Esophagus mucosa (tissue), 1 donor: ENCODE results near the gene HMGCS2. TPM values are rescaled to one million over a fixed set of nuclear protein-coding genes. Genes with fewer than 3 reads are reported as not detected.
A peak's percentile ranks its signal among the peaks of the same experiment; 100 is the strongest.

ENCODE experiments used
- ATAC-seq: fragments of 200-7000 bp; cut with Tn5 transposase; one replicate; pipeline ENCODE4 v1.9.1; 2020
- total RNA-seq: library from RNA; stranded (reverse); gene quantifications from one replicate; pipeline ENCODE4 v1.2.4, GENCODE V29; 2023
- donor health status: DM: yes; HTN: yes; CAD: no.

The HMGCS2 gene
- total RNA-seq, 1 donor from 2014 or later, result 0.76 TPM

DNA sequence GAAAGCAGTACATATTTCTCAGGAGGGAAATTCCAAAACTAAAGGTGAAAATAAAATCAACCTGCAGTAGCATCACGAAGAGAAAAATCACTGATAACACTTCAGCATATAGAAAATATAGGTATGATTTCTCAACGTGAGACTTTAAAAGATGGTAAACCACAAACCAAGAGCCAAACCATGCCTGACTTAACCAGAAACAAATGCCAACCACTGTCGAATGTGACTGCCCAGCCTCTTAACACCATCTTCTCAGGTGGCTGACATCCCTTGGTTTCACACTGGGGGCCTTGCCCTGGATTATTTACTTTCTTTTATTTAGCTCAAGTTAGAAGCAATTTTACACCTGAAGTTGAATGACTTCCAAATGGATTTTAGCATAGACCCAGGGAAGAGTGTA lies 10.1 kb downstream of the HMGCS2 start:
- no peak for ATAC-seq

DNA sequence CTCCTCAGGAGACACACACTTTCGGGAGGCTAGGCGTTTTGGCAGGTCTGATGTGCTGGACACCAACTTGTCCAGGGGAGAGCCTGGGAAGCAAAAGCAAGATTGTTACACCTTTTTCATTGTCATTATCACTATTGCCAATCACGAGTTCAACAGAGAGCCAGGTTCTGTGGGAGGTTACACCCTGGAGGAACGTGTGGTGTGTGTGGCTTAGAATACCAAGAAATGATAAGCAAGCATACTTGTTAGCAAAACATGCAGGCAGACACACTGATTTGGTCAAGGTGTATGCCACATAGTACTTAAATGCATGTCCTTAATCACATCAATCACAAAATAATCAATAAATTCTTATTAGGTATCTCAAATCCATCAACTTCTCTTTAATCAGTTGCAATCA lies 16.1 kb downstream of the HMGCS2 start:
- ATAC-seq, result no peak

DNA sequence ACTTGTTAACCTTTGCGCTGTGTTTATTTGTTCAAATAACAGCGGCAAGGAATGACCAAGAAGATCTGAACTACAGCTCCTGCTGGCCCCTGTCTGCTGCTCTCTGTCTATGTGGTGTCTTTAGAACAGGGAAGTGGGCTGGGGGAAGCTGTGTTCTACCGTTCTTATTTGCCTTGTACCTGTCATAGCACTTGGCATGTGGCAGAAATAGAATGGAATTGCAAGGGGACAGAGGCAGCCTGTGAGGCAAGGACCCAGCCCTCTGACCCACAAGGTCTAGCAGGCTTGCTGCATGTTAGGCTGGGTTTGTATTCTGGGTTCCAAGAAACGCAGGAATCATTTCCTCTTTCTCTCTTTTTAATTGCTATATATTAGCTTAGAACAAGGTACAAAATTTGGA lies 20.7 kb downstream of the HMGCS2 start:
- no peak for ATAC-seq

DNA sequence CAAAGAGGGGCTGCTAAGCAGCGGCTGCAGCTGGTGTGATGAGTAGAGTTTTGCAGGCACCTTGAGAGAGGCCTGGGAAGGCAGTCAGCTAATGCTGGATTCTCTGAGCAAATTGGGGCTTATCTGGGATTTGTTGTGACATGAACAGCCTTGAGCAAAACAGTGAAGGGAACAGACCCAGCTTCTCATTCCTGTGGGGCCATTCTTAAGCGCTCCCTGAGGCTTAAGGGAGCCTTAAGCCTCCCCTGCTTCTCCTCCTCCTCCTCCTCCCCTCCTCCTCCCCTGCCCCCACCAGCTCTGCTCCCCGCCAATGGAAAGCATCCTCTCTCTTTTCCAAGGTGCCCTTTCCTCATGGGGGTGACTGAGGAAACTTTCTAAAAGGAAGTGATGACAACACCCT lies 21.3 kb downstream of the HMGCS2 start:
- ATAC-seq, result peak; percentile 55

GRCh38 chr1:119745034-119745433 lies 23.7 kb downstream of the HMGCS2 start:
- ATAC-seq, result no peak

GRCh38 chr1:119744598-119744942 lies 24.1 kb downstream of the HMGCS2 start:
- no peak for ATAC-seq

DNA sequence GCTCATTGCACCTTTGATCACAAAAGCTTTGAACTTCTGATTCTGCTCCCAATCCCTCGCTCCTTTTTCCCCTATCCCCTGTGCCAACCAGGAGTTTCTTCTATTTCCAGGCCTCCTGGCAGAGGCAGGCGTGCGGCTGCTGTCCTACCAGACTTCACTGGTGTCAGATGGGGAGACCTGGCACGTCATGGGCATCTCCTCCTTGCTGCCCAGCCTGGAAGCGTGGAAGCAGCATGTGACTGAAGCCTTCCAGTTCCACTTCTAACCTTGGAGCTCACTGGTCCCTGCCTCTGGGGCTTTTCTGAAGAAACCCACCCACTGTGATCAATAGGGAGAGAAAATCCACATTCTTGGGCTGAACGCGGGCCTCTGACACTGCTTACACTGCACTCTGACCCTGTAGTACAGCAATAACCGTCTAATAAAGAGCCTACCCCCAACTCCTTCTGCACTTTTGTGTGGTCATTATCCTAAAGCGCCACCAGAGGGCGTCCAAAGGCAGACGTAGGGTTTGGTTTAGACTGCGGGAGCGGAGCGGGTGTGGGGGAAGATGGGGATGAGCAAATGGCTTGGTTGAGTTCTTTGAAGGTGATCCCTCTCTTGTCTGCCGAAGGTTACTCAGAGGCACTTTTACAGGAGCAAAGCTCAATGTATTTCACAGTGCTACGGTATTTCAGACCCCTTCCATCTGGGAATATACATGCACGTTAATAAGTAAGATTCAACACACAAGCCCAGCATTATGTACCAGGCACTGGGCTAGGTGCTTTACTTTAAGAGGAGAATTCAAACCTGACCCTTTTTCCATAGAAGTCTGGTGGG lies 24.7 kb downstream of the HMGCS2 start:
- peak; percentile 70 for ATAC-seq

GRCh38 chr1:119743308-119743707 lies 25.4 kb downstream of the HMGCS2 start:
- ATAC-seq, result no peak

GRCh38 chr1:119742677-119743076 lies 26.0 kb downstream of the HMGCS2 start:
- no peak for ATAC-seq

- ATAC-seq, result no peak
These were observed 26.5 kb downstream of the HMGCS2 start for GRCh38 chr1:119742202-119742601.

DNA sequence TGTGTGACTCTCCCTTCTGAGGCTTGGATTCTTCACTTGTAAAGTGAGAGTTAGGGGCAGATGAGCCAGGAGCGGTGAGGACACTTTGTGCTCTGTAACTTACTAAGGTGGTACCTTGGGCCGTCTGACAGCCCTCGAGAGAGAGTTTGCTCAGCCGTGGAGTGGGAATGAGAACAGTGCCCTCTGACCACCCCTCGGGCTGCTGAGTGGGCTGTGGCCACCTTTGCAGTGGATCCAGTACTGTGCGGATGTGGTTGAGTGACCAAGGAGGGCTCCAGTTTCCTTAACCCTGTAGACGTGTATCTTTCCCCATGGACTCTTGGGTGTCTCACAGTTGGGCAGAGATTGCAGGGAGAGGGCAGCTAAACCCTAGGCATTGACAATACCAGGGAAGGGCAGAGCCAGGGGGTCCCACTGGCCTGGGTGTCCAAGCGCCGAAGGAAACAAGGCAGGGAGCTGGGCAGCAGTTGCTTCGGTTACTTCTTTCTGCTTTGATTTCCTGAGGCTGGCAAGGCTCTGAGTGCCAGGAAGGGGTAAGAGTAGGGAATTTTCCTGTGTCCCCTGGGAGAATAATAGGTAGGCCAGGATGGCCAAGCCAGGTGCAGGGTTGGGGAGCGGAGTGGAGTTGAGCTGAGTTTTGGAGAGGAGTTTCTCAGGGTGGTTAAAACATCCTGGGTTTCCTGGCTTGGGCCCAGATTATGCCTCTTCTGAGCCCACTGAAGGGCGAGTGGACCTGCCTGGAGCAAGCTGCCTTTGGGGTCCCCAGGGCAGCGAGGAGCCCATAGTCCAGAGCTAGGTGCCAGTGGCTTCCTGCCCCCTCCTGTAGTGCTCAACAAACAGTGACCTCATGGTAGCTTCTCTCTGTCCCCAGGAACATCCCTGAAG lies 27.6 kb downstream of the HMGCS2 start:
- ATAC-seq, result no peak

DNA sequence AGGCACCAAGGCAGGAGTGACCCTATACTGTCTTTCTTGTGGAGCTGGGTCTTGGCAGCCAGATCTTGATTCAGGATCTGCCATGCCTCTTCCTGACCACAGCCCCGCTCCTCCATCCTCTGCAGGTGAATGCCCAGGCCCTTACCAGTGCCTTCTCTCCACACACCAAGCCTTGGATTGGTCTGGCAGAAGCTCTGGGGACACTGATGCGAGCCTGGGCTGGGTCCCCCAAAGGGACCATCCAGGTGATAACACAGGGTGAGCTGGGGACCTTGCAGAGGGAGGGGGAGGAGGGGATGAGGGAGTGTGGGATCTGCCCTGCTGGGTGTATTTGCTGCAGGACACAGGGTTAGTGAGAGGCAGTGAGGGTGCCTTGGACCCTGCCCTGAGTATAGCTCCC lies 28.4 kb downstream of the HMGCS2 start:
- no peak for ATAC-seq

GRCh38 chr1:119739150-119739549 lies 29.6 kb downstream of the HMGCS2 start:
- no peak for ATAC-seq

GRCh38 chr1:119738100-119738720 lies 30.5 kb downstream of the HMGCS2 start:
- ATAC-seq, result no peak

DNA sequence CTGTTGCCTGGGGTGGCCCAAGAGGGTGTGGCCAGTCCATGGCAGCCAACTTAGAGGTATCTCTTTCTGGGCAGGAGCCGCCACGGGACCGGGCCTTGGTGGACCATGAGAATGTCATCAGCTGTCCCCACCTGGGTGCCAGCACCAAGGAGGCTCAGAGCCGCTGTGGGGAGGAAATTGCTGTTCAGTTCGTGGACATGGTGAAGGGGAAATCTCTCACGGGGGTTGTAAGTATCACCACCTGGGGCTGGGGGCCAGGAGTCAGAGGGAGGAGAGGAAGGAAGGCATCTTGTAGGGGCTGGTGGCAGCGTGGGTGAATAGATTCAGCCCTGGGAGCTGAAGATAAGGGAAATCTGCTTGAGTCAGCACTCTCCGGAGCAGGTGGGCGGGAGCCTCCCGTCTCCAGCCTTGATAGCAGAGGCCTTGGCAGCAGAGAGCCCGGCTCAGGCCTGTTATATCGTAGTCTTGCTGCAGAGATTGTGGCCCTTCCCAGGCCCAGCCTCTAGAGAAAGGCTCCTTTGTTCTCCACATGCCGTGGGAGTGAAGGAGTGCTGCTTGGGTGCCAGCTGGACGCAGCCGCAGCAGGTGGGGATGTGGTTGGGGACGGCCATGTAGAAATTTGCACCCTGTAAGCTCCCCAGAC lies 31.5 kb downstream of the HMGCS2 start:
- ATAC-seq, result peak; percentile 25

DNA sequence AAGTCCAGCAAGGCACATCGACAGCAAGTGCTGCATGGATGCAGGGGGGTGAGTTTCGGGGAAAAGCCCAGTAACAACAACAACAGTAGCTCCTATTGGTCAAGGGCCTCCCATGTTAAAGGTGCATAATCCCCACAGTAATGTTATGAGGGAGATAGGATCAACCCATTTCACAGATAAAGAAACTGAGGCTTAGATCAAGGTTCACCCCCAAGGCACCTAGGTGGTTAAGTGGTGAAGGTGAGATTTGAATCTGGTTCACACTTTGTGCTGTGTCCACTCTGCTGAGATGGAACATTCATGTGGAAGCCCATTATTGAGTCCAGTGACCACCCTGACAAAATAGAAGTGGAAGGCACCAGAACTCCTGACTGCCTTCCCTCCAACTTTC lies 32.1 kb downstream of the HMGCS2 start:
- ATAC-seq, result no peak

- ATAC-seq, result no peak
These were observed 33.5 kb downstream of the HMGCS2 start for GRCh38 chr1:119735217-119735616.

- no peak for ATAC-seq
These were observed 35.0 kb downstream of the HMGCS2 start for GRCh38 chr1:119733754-119734153.

GRCh38 chr1:119732465-119733168 lies 36.1 kb downstream of the HMGCS2 start:
- no peak for ATAC-seq

GRCh38 chr1:119731741-119732430 lies 36.8 kb downstream of the HMGCS2 start:
- no peak for ATAC-seq

- peak; percentile 91 for ATAC-seq
These were observed 37.6 kb downstream of the HMGCS2 start for GRCh38 chr1:119731060-119731459.

DNA sequence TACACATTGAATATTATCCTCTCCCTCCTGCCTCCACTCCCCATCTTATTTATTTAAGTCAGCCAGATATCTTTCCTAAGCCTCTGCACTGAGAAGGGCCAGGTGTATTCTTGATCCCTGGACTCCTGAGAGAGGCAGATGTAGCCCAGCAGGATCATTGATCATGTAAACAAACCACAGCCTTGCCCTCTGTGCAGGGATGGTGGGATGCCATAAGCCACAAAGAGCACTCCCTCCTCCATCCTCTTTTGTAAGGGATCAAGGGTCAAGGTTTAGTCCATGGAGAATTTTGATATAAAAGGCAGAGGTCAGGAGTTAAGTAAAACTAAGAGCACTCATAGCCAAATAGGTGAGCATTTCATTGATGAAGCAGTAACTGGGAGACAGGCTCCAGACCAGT lies 39.7 kb downstream of the HMGCS2 start:
- no peak for ATAC-seq
